NCI-H2107 treated with DMSO at 0.1 percent for 48 hours (cell line): ENCODE data around the gene PDZD7.
"Not testable (repeated sequence)": the region's sequence is repeated elsewhere in the genome, so short reads cannot be mapped to it uniquely, and the experiment has no call there.

Source experiments
- DNase-seq: peaks from one replicate; lab custom pipeline; 2025; ENCODE audit not compliant: unreplicated experiment; lab: John Stamatoyannopoulos, UW

The PDZD7 gene

DNA sequence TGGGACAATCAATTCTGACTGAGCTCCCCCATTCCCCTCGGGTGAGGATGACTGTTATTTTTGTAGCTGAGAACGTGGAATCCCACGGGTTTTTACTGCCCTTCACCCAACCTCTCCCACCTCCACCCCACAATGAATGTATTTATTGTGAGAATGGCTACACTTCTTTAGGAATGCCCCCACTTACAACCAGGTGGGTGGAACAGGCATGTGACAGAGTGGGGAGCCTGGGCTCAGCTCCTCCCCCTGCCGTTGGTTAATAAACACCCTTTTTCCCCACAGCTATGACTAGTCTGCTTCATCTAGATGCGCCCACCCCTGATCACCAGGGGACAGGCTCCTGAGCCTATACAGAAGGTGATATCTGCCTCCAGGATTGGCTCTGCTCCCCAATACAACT lies 45.6 kb downstream of the PDZD7 start:
- no peak for DNase-seq

GRCh38 chr10:100984672-100985177 lies 46.2 kb downstream of the PDZD7 start:
- DNase-seq: no peak

GRCh38 chr10:100983868-100984671 lies 46.9 kb downstream of the PDZD7 start:
- no peak for DNase-seq

- DNase-seq: no peak
These were observed 47.8 kb downstream of the PDZD7 start for GRCh38 chr10:100982916-100983830.

GRCh38 chr10:100981178-100981772 lies 49.7 kb downstream of the PDZD7 start:
- no peak for DNase-seq

DNA sequence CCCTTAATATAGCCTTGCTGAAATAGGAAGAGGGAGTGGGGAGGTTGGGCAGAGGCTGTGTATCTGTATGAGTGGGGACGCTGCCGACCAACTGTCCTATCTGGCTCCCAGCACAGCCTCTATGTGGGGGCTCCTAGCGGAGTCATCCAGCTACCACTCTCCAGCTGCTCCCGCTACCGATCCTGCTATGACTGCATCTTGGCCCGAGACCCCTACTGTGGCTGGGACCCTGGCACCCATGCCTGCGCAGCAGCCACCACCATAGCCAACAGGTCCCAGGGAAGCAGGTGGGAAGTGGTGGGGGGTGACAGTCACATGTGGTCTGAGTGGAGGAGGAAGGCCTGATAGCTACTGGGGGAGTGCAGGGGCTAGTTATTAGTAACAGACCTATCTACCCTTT lies 50.2 kb downstream of the PDZD7 start:
- DNase-seq: no peak

- DNase-seq: no peak
These were observed 50.6 kb downstream of the PDZD7 start for GRCh38 chr10:100980311-100980710.

- no peak for DNase-seq
These were observed 51.1 kb downstream of the PDZD7 start for GRCh38 chr10:100979791-100980272.

- no peak for DNase-seq
These were observed 52.1 kb downstream of the PDZD7 start for GRCh38 chr10:100978901-100979195.

GRCh38 chr10:100978121-100978900 lies 52.6 kb downstream of the PDZD7 start:
- DNase-seq: no peak

- DNase-seq: no peak
These were observed 53.5 kb downstream of the PDZD7 start for GRCh38 chr10:100977436-100977835.

DNA sequence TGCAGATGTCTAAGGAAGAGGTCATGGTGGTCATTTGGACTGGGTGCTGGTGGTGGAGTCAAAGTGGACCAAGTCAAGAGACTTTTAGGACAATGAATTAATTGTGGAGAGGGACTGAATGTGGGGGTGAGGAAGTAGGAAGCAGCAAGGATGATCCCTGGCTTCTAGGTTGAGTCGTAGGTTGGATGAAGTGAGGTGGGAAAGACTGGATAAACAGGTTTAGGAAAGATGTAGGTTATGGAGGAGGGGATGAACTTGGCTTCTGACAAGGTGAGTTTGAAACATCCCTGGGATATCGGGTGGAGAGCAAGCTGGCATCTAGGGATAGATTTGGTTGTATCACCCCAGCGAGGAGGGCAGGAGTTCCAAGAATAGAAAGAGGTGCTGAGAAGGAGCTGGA lies 54.0 kb downstream of the PDZD7 start:
- no peak for DNase-seq

GRCh38 chr10:100975397-100975796 lies 55.5 kb downstream of the PDZD7 start:
- DNase-seq: not testable (repeated sequence)

- no peak for DNase-seq
These were observed 57.9 kb downstream of the PDZD7 start for GRCh38 chr10:100972904-100973535.

DNA sequence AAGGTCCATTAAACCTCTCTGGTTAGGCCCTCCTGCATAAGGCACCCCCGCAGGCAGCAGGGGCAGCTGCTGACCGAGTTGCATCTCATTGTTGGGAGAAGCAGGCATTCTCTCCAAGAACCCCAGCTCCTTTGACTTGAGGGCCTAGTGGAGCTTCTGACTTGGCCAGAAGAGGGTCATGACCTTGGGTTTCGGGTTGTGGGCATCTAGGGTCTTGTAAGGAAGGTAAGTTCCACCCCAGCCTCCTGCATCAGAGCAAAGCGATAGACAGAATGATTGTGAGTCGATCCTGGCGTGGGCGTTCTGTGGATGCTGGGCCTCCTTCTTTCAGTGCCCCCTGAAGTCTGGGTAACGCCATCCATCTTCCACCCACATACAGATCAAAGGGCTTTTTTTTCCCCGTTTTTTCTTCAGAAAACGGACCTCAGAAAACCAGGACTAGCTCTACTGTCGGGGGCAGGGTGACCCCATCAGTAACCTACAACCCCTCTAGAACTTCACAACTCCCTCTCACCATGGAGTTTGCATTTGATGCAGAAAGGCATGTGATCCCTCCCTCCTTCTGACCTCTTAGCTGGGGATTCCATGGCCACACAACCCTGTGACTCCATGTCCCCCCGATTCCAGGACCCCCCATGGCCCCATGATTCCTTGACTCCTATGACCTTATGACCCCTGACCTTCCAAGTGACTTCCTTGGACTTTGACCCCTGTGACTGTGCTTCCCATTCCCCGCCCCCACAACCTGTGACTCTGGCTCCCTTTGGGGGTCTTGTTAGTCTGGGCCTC lies 58.6 kb downstream of the PDZD7 start:
- DNase-seq: no peak

DNA sequence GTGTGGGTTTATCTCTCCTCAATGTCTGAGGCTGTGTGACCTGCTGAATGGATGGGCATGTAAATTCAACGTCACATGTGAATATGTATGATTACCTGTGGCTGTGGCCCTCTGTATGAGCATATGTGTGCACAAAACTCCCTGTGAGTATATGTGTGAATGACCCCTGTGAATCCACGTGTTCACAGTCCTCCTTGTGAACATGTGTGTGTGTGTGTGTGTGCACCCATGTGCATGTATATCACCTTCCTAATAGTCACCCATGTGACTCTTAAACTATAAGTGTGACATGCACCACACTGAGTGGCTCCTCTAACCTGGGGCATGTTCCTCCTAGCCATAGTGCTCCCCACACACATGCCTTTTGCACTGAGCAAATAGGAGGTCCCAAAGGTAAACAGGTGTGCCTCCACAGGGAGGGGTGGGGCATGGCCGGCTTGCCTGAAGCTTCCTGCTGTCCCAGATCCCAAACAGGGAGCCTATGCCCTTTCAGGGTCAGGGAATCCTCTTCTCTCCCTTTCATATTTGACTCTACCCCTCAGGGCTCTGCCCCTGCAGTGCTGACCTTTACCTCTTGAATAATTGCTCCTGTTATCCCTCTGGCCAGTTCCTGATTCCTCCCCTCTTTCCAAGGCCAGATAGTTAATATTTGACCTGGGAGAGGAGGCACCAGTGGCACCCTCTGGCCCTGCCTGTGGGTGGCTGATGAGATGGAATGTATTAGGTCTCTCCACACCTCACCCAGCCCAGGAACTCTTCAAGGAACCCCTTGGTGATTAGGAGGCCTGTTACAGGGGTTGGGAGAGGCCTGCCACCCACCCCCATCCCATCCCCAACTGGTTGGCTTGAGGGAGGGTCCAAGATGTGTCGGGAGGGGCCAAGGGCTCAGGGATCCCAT lies 59.8 kb downstream of the PDZD7 start:
- DNase-seq: no peak

- DNase-seq: no peak
These were observed 60.6 kb downstream of the PDZD7 start for GRCh38 chr10:100970076-100970913.
